GM18909 (cell line): ENCODE data around the gene APOL3.
"Not testable (repeated sequence)": the region's sequence is repeated elsewhere in the genome, so short reads cannot be mapped to it uniquely, and the experiment has no call there.

Experiments used
- ATAC-seq: cut with Tn5 transposase; IDR thresholded peaks from one replicate; pipeline ENCODE4 v1.9.1; 2021; ENCODE audit warnings: mild to moderate bottlenecking; ENCODE audit not compliant: unreplicated experiment, poor library complexity

Gene APOL3

DNA sequence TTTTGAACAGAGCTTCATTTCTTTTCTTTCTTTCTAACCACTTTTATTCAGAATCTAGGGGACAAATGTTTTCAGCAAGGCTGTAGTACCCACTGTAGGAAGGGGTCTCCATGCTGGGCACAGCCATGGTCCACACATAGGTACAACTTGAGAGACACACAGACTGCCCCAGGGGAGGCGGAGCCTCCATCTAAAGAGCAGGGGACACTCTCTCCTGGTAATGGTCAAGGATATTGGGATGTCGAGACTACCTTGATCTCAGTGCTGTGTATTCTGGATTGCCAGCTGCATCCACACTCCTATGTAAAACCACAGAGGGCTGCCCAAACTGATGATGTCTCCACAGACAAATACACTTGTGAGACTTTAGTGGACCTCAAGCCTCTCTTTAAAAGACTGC, 2.9 kb upstream of the APOL3 start:
- ATAC-seq: no peak

DNA sequence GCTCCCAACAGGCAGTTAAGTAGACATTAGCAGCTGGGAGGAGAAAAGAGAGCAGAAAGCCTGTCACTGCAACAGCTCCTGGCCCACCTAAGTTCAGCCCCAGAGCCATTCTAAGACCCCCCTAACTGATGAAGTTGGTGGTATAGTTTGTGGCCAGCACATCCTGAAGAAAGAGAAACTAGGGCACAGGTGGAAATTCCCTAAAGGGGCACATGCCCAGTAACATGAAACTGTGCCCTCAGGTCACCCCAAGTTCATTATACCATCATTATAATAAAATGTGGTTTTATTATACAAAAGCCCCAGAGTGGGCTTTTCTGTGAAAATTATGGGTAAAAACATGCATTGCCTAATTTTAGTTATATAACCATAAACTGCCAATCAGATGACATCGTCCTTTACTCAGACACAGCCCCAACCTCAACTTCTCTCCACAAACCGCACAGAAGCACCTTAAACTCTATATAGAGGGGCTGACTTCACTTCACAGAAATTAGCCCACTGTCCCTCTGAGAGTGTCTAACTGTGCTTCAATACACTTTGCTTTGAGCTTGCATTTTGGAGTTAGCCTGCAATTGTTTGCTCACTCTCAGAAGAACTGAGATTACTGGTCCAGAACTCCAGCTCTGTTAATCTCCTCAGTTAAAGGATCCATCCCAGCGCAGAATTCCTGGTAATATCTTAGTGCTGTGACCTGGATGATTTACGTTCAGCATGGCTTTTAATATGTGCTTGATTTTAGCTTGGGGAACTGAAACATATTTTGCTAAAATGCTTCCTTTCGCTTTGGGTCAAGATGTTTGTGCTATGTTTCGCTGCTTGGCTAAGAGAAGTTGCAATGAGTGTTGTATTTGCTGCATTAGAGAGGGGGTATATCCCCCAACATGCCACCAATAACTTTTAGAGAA, 1.8 kb upstream of the APOL3 start:
- ATAC-seq: peak; percentile 49

DNA sequence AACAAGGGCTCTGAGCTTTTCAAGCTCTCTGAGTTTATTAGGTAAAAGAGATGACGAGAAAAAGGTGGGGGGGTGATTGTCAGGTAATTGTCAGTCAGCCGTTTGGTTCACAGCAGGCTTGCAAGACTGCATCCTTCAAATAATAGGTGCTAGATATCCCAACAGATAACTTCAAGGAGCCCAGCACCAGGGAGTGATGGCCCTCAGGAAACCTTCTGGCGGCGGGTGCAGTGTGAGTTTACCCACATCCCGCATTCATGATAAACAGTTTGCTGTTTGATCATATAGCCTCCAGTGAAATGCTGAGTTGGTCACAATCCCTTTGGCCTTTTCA, 1.2 kb upstream of the APOL3 start:
- ATAC-seq: not testable (repeated sequence)

DNA sequence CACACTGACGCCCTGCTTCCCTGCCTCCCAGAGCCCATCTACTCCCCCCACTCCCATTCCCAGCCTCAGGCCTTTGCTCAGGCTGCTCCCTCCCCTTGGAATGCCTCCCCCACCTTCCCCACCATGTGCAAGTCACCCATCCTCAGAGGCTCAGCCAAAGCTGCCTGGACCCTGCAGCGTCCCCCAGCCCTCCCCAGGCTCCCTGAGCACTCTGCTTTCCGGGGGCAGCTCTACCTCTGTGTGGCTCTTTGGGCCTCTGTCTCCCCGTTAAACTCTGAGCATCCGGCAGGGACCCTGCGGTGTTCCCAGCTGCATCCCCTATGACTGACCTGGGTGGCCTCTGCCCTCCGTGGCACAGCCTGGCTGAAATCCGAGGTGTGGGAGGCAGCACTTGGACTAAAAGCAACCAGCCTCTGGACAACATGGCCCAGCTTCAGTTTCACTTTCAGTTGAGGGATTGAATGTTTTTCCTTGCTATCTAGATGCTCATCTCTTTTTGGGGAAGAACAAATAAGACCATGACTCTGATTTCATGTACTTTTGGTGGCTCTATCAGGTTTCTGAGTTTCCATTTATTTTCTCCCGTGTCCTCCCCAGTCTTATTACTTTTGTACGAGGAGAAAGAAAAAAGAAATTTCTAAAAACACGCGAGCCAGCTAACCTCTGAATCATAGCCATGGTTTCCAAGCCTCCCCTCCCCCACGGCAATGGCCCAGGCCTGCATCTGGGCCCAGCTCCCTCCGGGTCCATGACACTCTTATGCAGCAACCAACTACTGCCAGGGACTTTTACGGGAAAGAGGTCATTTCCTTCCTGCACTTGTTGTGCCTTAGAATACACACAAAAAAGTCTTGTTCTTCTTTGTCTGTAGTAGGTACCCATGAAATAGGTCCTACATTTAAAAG, 3.8 kb downstream of the APOL3 start:
- no peak for ATAC-seq

DNA sequence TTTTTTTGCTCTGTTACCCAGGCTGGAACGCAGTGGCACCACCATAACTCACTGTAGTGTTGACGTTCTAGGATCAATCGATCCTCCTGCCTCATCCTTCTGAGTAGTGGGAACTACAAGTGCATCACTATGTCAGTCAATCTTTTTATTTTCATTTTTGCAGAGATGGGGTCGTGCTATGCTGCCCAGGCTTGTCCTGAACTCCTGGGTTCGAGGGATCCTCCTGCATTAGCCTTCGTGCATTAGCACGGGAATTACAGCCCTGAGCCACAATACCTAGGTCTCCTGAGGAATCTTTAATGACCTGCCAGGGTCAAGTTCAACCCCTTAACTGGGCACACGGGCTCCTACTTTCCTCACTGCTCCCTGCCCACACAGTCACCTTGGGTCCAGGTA, 4.4 kb downstream of the APOL3 start:
- ATAC-seq: no peak

DNA sequence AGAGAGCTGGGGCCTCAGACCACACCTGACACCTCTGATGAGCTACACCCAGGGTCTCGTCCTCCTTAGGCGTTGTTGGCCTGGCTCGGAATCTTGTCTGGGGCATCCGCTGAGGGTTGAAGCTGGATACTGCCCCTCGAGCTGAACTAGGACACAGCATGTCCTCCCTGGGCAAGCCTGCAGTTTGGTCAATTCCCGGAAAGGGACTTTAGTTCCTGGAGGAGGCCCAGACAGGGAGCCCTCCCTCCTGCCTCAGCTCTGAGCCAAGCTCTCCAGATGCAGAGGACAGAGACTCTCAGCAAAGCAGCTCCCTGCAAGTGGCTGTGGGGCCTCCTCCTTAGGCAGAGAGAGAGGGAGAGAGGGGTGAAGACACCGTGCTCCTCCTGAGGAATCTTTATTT, 4.9 kb downstream of the APOL3 start:
- no peak for ATAC-seq

DNA sequence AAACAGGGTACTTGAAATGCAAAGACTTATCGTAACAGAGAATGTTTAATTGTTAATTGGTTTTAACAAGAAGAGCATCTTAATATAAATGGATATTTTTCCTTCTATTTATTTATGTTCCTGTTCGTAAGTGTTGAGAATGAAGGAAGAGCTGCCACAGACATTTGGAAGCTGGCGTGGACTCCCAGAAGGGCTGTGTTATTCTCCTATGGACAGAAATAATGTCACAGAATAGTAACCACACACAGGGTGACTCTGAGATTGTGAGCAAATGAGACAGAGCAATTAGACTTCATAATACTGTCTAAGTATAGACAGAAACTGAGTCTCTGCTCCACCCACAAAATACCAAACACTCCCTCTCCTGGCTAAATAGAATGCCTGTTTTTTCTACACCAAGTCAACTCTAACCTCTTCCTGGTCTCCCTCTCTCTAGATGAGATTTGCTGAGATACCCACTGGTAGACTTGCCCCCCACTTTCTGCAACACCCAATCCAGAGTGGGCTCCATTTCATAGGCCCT, 6.1 kb downstream of the APOL3 start:
- ATAC-seq: no peak

DNA sequence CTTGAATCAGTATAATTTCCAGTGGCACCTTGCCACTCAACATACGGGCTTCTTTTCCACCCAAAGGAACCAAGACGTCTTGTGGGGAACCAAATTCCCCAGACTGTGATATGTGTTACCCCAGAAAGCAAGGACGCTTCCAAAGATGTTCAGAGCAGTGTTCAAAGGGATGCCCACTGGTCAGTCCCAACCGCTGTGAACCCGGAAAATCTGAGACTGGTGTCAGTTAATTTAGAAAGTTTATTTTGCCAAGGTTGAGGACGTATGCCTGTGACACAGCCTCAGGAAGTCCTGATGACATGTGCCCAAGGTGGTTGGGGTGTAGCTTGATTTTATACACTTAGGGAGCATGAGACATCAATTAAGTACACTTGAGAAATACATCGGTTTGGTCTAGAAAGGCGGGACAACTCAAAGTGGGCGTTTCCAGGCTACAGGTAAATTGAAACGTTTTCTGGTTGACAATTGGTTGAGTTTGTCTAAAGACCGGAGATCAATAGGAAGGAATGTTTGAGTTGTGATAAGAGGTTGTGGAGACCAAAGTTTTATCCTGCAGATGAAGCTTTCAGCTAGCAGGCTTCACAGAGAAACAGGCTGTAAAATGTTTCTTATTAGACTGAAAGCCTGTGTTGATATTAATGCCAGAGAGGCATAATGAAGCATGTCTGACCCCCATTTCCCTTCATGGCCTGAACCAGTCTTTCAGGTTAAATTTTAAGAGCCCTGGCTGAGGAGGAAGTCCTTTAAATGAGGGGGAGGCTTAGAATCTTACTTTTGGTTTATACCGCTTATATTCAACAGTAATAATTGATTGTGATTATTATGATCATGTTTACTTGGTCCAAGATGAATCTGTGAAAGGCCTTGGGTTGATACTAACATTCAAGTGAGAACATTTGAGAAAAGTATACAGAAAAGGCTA, 6.8 kb downstream of the APOL3 start:
- no peak for ATAC-seq

DNA sequence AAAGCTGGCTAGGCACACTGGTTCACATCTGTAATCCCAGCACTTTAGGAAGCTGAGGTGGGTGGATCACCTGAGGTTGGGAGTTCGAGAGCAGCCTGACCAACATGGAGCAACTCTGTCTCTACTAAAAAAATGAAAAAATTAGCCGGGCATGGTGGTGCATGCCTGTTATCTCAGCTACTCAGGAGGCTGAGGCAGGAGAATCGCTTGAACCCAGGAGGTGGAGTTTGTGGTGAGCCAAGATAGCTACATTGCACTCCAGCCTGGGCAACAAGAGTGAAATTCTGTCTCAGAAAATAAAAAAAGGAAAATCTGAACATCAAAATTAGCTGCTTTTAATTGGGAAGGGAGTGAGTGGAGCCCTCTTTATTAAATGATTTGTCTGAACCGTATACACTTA, 7.7 kb downstream of the APOL3 start:
- not testable (repeated sequence) for ATAC-seq

DNA sequence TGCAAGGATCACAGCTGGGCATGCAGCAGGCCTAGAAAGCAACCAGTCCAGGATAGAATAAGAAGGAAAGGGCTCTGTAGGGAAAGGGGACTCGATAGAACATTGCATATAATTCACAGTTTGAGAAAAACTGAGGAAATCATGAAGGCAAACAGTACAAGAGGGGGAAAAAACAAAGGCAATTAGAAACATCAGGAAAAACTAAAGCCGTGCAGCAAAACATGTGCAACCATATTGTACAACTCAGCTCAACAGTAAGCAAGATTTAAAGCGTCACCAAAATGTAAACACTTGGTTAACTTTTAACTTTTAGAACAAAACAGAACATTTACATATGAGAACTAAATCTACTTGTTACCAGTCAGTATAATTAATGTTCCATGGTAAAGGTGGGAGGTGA, 8.5 kb downstream of the APOL3 start:
- no peak for ATAC-seq

DNA sequence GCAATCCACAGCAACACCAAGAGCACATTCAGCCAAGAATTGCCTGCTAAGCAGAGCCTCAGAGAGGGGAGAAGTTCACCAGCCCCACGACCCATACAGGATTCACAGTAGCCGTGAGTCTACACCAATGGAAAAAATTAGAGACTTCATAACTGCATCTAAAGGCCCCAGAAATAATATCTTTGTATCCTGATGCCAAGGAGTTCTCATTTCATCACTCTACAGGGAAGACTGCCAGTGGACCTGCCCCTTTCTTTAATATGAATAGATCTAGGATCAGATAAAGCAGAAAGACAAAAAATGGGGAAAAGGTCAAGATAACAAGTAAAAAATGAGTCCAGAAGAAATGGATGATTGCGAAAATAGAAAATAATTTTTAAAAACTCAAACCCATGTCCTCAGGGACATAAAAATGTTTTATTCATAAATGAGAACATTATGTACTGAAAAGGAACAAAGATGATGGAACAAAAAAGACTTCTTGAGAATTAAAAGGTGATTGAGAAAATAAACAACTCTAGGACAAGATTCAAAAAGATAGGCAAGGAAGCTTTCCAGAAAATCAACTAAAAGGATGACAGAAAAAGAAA, 9.5 kb downstream of the APOL3 start:
- no peak for ATAC-seq

DNA sequence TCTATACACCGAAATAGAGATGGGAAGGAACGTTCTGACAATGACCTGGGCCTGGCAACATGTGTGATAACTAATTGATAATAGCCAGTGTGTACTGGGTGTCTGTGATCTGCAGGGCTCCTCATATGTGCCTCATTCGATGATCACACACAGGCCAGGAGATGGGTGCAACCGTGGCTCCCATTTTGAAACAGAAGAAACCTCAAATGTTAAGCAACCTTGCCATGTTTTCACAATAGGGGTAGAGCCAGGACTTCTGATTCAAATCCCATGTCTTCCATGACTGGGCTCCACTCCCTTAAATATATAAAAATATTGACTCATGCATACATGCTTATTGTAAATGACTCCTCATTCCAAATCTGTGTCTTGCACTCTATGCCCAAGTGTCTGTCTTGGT, 11.1 kb downstream of the APOL3 start:
- no peak for ATAC-seq

DNA sequence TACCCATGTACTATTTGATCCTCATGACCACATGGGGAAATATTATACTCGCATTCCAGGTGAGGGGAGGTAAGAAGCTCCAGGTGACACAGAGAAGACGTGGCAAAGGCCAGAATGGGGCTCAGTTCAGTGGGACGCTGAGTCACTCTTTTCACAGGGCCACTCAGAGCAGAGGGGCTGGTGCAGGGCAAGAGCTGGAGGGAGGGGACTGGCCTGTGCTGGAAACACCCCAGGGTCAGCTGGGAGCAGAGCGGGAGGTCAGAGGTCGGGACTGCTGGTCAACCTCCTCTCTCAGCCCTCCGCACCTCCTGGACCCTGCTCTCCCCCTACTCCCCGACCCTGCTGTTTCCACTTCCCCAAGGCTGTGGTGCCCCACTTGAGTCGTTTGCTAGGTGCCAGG, 12.1 kb downstream of the APOL3 start:
- ATAC-seq: no peak

DNA sequence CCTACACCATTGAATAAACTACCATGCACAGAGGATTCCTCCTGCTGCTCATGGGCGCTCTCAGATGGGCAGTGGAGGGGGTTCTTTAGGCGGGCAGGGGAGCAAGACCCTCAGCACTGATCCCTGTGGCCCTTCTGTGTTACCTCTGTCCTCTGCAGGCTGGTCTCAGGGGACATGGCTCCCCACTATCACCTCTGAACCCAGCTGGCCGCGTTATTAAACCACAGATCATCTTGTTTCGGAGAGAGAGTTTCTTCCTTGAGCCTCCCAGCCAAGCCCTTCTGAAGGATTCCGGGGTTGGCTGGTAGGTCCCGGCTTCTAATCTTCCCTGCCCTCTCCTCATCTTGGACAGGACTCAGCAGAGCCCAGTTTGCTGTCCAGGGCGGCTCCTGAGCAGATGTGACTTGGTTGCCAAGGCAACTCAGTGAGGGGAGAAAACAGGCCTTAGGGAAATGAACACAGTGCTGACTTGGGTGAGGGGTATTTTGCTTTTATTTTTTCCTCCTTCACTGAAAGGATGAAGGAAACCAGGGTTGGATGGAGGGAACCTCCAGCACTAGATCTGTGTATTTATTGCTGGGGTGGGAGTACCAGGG, 13.3 kb downstream of the APOL3 start:
- no peak for ATAC-seq

DNA sequence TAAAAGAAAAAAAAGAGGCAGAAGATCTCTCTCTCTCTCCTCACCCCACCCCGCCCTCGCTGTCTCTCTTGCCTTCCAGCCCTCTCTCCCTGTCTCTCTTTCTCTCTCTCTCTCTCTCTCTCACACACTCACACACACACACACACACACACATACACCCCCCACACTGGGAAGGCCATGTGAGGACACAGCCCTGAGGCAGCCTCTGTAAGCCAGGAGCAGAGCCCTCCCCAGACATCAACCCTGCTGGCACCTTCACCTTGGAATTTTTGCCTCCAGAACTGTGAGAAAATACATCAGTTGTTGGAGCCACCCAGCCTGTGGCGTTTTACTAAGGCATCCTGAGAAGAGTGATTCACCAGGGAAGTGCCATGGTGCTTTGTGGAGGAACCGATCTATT, 14.7 kb downstream of the APOL3 start:
- no peak for ATAC-seq

DNA sequence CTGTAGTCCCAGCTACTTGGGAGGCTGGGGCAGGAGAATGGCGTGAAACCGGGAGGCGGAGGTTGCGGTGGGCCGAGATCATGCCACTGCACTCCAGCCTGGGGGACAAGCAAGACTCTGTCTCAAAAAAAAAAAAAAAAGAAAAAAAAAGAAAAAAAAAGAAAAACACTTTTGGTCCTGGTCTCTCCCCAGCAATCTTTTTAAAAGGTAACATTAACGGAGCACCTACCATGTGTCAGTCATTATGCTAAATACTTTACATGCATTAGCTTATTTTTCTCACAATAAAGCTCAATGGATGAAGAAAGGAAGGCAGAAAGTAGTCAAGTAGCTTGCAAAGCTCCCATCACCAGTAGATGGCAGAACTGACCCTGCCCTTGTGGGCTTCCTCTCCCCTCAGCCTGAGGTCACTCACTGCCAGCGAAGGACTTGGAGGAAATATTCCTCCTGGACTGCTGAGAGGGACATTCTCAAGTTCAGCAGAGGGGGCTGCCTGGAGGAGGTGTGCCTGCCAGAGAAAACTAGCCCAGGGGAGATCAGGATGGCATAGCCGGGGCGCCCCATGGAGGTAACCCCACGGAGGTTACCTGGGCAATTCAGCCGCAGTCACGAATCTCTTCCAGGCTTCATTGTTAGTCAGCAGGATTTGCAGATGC, 15.5 kb downstream of the APOL3 start:
- ATAC-seq: no peak

DNA sequence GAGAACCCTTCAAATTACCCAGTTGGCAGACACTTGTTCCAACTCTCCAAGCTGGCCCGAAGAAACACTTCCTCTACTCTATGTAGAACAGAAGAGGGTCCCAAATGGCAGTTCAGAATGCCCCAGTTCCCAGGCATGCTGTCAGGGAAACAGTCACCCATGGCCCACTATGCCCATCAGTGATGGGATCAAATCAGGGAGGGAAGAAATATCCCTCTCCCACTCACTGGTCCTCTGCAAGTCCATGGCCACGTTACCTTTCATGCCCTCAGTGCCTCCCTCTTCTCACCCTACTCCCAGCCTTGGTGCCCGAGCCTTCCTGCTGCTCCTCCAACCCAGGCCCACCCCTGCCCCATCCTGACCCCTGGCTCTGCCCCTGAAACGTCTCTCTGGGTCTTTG, 16.6 kb downstream of the APOL3 start:
- no peak for ATAC-seq

DNA sequence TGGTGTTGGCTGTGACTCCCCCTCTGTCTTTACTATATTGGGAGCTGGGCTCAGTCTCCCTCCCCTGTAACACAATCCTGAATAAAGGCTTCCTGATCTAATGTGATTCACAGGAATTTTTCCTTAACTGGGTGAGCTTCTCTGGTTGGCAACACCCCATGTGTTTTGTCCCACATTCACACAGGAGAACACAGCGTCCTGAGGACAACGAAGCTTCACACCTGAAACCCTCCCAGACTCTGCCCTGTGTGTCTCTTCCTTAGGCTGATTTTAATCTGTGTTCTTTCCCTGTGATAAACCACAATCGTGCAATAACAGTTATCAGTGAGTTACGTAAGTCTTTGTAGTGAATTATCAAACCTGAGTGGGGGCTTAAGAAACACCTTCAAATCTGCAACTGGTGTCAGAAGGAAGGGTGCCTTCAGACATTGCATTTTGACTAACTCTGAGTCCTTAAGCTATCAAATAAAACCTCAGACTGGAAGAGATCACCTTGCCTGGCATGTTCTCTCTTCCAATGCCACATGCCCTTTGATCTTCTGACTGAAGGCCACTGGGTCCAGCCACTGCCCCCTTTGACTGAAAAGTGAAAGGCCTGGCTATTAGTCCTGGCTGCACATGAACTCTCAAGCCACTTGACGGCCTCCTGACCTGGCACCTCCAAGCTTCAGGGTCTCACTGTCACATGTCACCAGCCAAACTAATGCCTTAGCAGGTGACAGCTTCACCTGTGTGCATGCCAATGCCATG, 17.3 kb downstream of the APOL3 start:
- no peak for ATAC-seq
